ENCODE data around the gene STK24.

Gene STK24

GRCh38 chr13:98556968-98557631 lies 19.8 kb downstream of the STK24 start:
- H3K27ac Mint-ChIP-seq: peak overlapping the region; percentile 6
- H3K9me3 Mint-ChIP-seq: no peaks in the 10 kb centered on the region
- DNase-seq: peak; percentile 28
- CTCF ChIA-PET: interaction anchor here (0.9 to 1.6 kb wide), 2 partner anchors 73 to 96 kb away, joined by 3 to 5 read pairs; no protein-coding TSS in a partner anchor
- H3K36me3 Mint-ChIP-seq: peaks cover 36% of the 10 kb centered on the region
- H3K27me3 Mint-ChIP-seq: no peaks in the 10 kb centered on the region
- H3K4me3 Mint-ChIP-seq: peak overlapping the region; percentile 4
- peaks cover 76% of the 10 kb centered on the region for H3K4me1 Mint-ChIP-seq

GRCh38 chr13:98556142-98556816 lies 20.6 kb downstream of the STK24 start:
- H3K4me3 Mint-ChIP-seq: no peak overlapping the region
- CTCF ChIA-PET: interaction anchor here (0.9 kb wide), 1 partner anchor 72 kb away, joined by 3 read pairs; no protein-coding TSS in a partner anchor
- no peaks in the 10 kb centered on the region for H3K27me3 Mint-ChIP-seq
- peaks cover 75% of the 10 kb centered on the region for H3K4me1 Mint-ChIP-seq
- H3K36me3 Mint-ChIP-seq: peaks cover 40% of the 10 kb centered on the region
- no peaks in the 10 kb centered on the region for H3K9me3 Mint-ChIP-seq
- peak overlapping the region; percentile 43 for H3K27ac Mint-ChIP-seq
- DNase-seq: no peak

DNA sequence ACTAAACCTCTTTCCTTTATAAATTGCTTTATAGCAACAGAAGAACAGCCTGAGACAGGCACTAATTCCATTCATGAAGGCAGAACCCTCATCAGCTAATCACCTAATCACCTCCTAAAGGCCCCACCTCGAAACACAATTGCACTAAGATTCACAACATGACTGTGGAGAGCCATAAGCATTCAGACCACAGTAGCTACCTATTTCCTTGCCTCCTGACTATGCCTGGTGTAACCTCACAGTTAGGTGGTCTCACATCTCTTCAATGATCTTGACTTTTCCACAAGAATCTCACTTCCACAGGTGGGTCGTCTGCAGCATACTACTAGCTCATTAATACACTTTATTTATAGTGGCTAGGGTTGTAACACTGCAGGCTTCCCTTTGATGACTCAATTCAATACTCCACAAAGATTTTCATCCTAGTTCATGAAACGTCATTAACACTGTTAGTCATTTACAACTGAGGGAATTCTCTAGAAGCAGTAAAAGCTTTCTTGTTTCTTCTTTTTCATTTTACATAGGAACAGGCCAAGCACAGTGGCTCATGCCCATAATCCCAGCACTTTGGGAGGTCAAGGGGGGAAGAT lies 27.1 kb downstream of the STK24 start:
- no peaks in the 10 kb centered on the region for H3K27me3 Mint-ChIP-seq
- H3K4me1 Mint-ChIP-seq: peaks cover 60% of the 10 kb centered on the region
- CTCF ChIA-PET: interaction anchor here (0.6 to 1.5 kb wide), 3 partner anchors 21 to 68 kb away, joined by 3 to 4 read pairs (median 4); no protein-coding TSS in a partner anchor
- peaks cover 37% of the 10 kb centered on the region for H3K36me3 Mint-ChIP-seq
- peak overlapping the region; percentile 39 for H3K27ac Mint-ChIP-seq
- DNase-seq: no peak
- H3K9me3 Mint-ChIP-seq: no peaks in the 10 kb centered on the region
- no peak overlapping the region for H3K4me3 Mint-ChIP-seq

DNA sequence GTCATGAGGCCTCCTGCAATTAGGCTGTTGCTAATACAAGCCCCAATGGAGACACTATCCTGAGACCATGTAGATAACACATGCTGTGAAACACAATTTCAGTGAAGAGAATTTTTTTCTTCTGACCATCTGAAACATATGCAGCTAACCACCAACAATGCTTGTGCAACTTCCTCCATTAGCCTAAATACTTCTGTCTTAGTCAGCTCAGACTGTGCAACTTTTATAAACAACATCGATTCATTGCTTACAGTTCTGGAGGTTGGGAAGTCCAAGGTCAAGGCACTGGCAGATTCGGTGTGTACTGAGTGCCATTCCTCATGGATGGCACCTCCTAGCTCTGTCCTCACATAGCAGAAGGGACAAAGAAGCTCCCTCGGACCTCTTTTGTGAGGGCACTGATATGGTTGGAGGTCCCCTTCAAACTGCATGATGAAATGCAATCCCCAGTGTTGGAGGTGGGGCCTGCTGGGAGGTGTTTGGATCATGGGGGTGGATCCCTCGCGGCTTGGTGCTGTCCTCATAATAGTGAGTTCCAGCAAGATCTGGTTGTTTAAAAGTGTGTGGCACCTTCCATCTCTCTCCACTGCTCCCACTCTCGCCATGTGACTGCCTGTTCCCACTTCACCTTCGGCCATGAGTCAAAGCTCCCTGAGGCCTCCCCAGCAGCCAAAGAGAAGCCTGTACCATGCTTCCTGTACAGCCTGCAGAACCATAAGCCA lies 27.7 kb downstream of the STK24 start:
- no peak overlapping the region for H3K27ac Mint-ChIP-seq
- no peak for DNase-seq

DNA sequence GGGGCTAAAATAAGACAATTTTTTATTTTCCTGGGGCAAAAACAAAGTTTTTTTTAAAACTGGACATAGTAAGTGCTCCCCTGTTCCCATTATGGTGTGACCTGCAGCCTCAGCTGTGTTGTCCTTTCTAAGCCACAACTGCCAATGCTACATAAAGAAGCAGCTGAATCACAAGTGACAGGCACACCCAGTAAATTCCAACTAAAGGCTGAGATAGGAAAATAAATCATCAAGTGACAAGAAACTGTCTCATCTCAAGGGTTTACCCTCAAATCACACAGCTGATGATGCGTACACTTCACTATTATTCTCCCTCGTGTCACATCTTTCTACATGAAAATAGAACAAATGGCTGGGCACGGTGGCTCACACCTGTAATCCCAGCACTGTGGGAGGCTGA lies 28.7 kb downstream of the STK24 start:
- no peaks in the 10 kb centered on the region for H3K9me3 Mint-ChIP-seq
- peaks cover 32% of the 10 kb centered on the region for H3K36me3 Mint-ChIP-seq
- H3K4me1 Mint-ChIP-seq: peaks cover 66% of the 10 kb centered on the region
- CTCF ChIA-PET: no interaction called here
- no peak for DNase-seq
- H3K27ac Mint-ChIP-seq: no peak overlapping the region
- no peaks in the 10 kb centered on the region for H3K27me3 Mint-ChIP-seq
- H3K4me3 Mint-ChIP-seq: no peak overlapping the region

More for the DNA sequence above, 27.7 kb downstream of the STK24 start:
- Mint-ChIP-seq H3K27me3 (no peaks in the 10 kb centered on the region), H3K4me1 (peaks cover 64% of the 10 kb centered on the region), H3K4me3 (no peak overlapping the region), H3K36me3 (peaks cover 36% of the 10 kb centered on the region), H3K9me3 (no peaks in the 10 kb centered on the region)
- CTCF ChIA-PET: interaction anchor here (0.6 to 1.5 kb wide), 3 partner anchors 22 to 67 kb away, joined by 3 to 4 read pairs (median 4); no protein-coding TSS in a partner anchor

DNA sequence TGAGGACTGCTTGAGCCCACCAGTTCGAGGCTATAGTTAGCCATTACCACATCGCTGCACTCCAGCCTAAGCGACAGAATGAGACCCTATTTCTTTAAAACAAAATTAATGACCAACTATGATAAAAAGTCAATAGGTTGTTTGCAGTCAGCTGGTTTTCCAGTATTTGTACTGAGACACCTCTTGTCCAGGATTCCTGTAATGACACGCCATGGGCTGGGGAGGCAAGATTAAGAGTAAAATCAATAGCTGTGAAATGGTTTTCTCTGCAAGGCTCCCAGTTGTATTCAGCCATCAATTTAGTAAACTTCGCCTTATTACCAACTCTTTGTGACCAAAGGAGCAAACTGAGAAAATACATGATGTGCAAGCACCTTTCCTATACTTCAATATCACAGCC lies 29.5 kb downstream of the STK24 start:
- DNase-seq: no peak
- H3K27me3 Mint-ChIP-seq: no peaks in the 10 kb centered on the region
- peaks cover 35% of the 10 kb centered on the region for H3K36me3 Mint-ChIP-seq
- no peak overlapping the region for H3K27ac Mint-ChIP-seq
- H3K4me1 Mint-ChIP-seq: peaks cover 71% of the 10 kb centered on the region
- no peaks in the 10 kb centered on the region for H3K9me3 Mint-ChIP-seq
- CTCF ChIA-PET: no interaction called here
- no peak overlapping the region for H3K4me3 Mint-ChIP-seq

DNA sequence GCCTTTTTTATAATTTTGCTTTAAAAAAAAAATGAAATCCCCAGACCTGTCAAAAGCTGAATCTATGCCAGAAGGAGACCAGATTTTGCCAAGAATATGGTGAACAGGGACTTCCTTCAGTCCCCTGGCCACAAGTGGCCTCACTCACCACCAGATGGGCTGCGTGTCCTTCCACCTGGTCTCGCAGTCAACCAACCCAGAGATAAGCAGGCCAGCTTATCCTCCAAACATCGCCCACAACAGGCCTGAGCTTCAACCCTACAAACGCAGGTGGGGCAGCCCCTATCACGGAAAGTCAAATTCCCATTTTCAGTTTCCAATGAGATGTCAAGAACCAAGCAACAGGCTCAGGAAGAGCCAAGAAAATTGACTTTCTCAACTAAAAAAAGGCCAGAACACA lies 30.5 kb downstream of the STK24 start:
- Mint-ChIP-seq H3K27ac (no peak overlapping the region), H3K9me3 (no peaks in the 10 kb centered on the region), H3K4me1 (peaks cover 73% of the 10 kb centered on the region), H3K36me3 (peaks cover 36% of the 10 kb centered on the region), H3K4me3 (no peak overlapping the region), H3K27me3 (no peaks in the 10 kb centered on the region)
- CTCF ChIA-PET: no interaction called here
- no peak for DNase-seq

DNA sequence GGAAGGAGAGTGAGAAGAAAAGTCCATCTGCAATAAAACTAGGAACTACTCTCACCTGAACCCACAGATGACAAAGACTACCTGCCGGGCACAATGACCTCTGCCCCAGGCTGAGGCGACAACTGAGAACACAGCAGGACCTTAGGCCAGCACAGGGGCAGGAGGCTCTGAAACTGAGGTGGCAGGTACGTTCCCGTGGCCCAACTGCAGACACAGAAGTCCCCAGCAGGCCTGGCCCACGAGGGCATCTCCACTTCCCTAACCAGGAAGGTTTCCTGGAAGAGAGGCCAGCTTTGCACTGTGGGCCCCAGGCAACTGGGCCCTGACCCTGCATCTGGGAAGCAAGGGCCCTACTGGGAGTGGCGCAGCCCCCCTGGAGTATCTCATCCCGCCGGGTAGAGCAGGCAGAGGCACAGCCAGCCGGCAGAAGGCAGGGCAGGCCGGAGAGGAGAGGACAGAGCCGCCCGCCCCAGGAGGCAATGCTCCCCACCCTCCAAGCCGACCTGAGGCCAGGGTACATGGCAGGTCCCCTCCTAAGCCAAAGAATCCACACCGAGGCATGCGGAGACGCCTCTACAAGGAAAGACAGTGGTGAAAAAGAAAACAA lies 32.7 kb downstream of the STK24 start:
- peaks cover 31% of the 10 kb centered on the region for H3K36me3 Mint-ChIP-seq
- H3K27ac Mint-ChIP-seq: no peak overlapping the region
- H3K27me3 Mint-ChIP-seq: no peaks in the 10 kb centered on the region
- peaks cover 73% of the 10 kb centered on the region for H3K4me1 Mint-ChIP-seq
- peak overlapping the region; percentile 37 for H3K4me3 Mint-ChIP-seq
- CTCF ChIA-PET: interaction anchor here (0.9 to 1.4 kb wide), 3 partner anchors 8 to 109 kb away, joined by 3 read pairs; no protein-coding TSS in a partner anchor
- DNase-seq: no peak
- no peaks in the 10 kb centered on the region for H3K9me3 Mint-ChIP-seq

DNA sequence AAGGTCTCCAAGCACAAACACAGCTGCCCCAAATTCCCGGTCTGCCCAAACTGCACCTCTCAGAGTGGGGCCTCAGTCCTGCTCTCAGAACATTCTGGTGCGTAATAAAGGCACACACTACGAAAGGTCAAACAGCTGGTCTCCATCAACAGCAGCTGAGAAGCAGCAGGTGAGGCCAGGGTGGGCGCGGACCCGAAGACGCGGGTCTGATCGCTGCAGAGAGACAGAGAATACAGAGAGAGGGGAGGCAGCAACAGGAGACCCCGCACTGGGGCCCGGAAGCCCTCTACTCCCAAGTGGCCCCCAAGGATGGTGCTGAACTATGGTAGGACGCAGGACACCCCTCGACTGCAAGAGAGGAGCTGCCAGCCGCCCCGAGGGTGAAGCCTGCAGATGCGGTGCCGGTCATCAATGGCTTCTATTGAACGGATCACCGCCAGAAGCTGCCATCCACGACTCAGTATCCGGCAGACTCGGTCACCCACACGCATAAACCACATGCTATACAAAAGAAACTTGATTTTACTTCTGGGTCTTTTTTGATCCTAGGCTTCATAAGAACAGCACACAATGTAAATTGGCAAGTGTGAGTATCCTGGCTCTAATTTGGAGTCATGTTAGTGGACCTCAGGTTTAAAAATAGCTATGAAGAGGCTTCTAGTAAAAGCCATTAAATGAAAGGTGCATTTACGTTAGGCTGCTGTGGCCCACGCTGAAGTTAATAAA lies 33.4 kb downstream of the STK24 start:
- no peaks in the 10 kb centered on the region for H3K27me3 Mint-ChIP-seq
- H3K27ac Mint-ChIP-seq: peak overlapping the region; percentile 80
- DNase-seq: peak; percentile 49
- peak overlapping the region; percentile 42 for H3K4me3 Mint-ChIP-seq
- peaks cover 32% of the 10 kb centered on the region for H3K36me3 Mint-ChIP-seq
- CTCF ChIA-PET: interaction anchor here (1.0 to 1.4 kb wide), 3 partner anchors 8 to 110 kb away, joined by 3 read pairs; no protein-coding TSS in a partner anchor
- no peaks in the 10 kb centered on the region for H3K9me3 Mint-ChIP-seq
- H3K4me1 Mint-ChIP-seq: peaks cover 76% of the 10 kb centered on the region

- Mint-ChIP-seq H3K36me3 (peaks cover 30% of the 10 kb centered on the region), H3K4me3 (peak overlapping the region; percentile 42), H3K9me3 (no peaks in the 10 kb centered on the region), H3K4me1 (peaks cover 76% of the 10 kb centered on the region), H3K27me3 (no peaks in the 10 kb centered on the region), H3K27ac (peak overlapping the region; percentile 80)
- peak; percentile 48 for DNase-seq
- CTCF ChIA-PET: interaction anchor here (1.0 to 1.4 kb wide), 3 partner anchors 9 to 110 kb away, joined by 3 read pairs; no protein-coding TSS in a partner anchor
Observed at GRCh38 chr13:98542568-98543377, 34.1 kb downstream of the STK24 start.

DNA sequence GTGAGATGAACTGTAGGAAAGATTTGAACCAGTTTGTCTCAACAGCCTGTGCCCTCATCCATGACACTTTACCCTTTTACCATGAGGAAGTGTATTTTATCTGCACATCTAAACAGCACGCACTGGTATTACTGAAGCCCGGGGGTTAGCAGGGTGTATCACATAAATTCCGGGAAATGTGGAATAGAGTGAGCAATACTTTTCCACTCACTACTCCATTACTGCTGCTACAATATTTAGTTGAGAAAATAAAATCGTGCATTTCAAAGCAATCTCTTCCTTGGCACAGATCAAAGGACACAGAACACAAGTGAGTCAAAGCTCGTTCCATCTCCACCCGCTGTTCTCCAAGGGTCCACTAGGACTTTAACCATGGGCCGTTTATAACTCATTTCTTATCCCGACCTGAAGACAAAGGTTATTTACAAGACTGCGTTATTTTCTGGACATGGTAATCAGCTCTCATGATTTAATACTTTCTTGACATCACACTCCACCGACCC lies 35.2 kb downstream of the STK24 start:
- H3K9me3 Mint-ChIP-seq: no peaks in the 10 kb centered on the region
- H3K4me3 Mint-ChIP-seq: no peak overlapping the region
- peaks cover 28% of the 10 kb centered on the region for H3K36me3 Mint-ChIP-seq
- peaks cover 81% of the 10 kb centered on the region for H3K4me1 Mint-ChIP-seq
- no peaks in the 10 kb centered on the region for H3K27me3 Mint-ChIP-seq
- H3K27ac Mint-ChIP-seq: no peak overlapping the region
- CTCF ChIA-PET: no interaction called here
- DNase-seq: no peak

DNA sequence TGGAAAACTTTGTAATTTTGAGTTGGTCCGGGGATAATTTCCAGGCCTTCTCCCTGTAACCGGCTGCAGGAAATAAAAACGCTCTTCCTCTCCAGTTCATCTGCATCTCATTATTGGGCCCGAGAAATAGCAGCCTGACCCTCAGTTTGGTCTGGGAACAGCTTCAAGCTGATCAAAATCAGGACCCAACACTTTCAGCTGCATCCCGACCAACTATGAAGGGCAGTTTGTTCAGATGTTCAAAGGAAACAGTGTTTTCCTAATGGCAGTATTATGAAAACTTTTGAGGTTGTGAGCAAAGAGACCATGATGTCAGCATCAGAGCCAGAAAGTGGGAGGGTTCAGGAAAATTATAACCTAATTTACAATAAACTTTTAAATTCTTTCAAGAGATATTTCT lies 35.7 kb downstream of the STK24 start:
- no peak for DNase-seq
- Mint-ChIP-seq H3K27me3 (no peaks in the 10 kb centered on the region), H3K9me3 (no peaks in the 10 kb centered on the region), H3K4me3 (no peak overlapping the region), H3K27ac (no peak overlapping the region), H3K36me3 (peaks cover 28% of the 10 kb centered on the region), H3K4me1 (peaks cover 86% of the 10 kb centered on the region)
- CTCF ChIA-PET: interaction anchor here (0.7 to 1.7 kb wide), 2 partner anchors 41 to 112 kb away, joined by 3 to 6 read pairs; no protein-coding TSS in a partner anchor
